HL-60 (cell line): ENCODE data around the gene TCP11.

Source experiments
- CTCF ChIP-seq: IDR thresholded peaks from one replicate; pipeline ENCODE4 v1.5.1; 2011; ENCODE audit warnings: low read length, control low read depth, inconsistent platforms; ENCODE audit not compliant: insufficient read depth
- GABPA ChIP-seq: IDR thresholded peaks from 2 replicates; pipeline ENCODE4 v1.6.1; 2012; ENCODE audit warnings: low read depth
- POLR2AphosphoS5 ChIP-seq: IDR thresholded peaks from 2 replicates; pipeline ENCODE4 v1.6.1; 2012; ENCODE audit warnings: low read depth
- REST ChIP-seq: IDR thresholded peaks from 2 replicates; pipeline ENCODE4 v1.6.1; 2012; ENCODE audit warnings: low read depth; ENCODE audit not compliant: insufficient replicate concordance
- SPI1 ChIP-seq: IDR thresholded peaks from 2 replicates; pipeline ENCODE4 v1.6.1; 2012; ENCODE audit warnings: low read depth, mild to moderate bottlenecking, borderline replicate concordance

- TF ChIP-seq POLR2AphosphoS5 (no peak), CTCF (no peak), SPI1 (no peak), REST (no peak), GABPA (no peak)
Measured at GRCh38 chr6:35179901-35180535, 38.9 kb upstream of the TCP11 start.
